ENCODE data around the gene CCBE1. TPM values are rescaled to one million over a fixed set of nuclear protein-coding genes. Genes with fewer than 3 reads are reported as not detected.
"Not testable (repeated sequence)": the region's sequence is repeated elsewhere in the genome, so short reads cannot be mapped to it uniquely, and the experiment has no call there.

Gene CCBE1
- total RNA-seq, 2 experiments from 2014 or later: 0.36 TPM; not detected in 1

DNA sequence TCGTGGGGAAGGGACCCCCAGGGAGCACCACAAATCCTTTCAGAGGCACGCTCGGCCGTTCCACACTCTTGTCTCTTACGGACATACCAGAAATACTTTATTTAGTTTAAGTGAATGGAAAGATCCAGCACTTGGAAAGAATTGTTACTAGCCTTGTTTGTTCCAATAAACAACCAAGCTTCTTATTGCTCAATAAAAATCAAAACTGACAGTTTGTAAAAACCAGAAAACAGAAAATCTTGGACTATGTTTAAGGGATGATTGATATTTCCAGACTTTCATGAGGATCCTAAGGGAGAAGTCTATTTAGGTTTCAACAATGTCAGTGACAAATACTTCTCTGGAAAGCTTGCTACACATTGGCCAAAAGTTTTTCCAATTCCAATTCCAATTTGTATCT is 31.6 kb upstream of the CCBE1 start:
- Mint-ChIP-seq H3K27me3 (peaks cover 2% of the 10 kb centered on the region), H3K4me3 (no peak overlapping the region), H3K4me1 (ENCODE audit: low read depth) (no peaks in the 10 kb centered on the region), H3K27ac (no peak overlapping the region), H3K36me3 (no peaks in the 10 kb centered on the region), H3K9me3 (no peaks in the 10 kb centered on the region)
- ChIA-PET CTCF (no interaction called here), POLR2A (no interaction called here)
- DNase-seq: no peak
- intact Hi-C loops (cut with micrococcal nuclease): no loop called here

DNA sequence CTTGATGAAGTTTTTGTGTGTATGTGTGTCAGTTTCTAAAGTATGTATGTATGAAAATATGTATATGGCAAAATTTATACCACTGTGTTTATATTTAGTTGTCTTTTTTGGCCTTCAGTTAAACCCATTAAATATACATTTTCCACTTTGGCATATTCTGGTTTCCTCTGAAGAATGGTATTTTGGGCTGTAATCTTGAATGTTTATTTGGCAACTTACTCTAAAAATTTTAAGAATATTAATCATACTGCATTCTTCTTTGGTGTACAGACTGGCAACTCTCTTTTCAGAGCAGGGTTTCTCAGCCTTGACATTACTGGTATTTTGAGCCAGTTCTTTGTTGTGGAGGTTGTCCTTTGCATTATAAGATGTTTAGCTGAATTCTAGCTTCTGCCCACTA is 27.9 kb upstream of the CCBE1 start:
- H3K4me1 Mint-ChIP-seq (ENCODE audit: low read depth): no peaks in the 10 kb centered on the region
- no peaks in the 10 kb centered on the region for H3K9me3 Mint-ChIP-seq
- intact Hi-C loops (cut with micrococcal nuclease): no loop called here
- CTCF ChIA-PET: interaction anchor here (0.6 kb wide), 1 partner anchor 1491 kb away, joined by 3 read pairs; no protein-coding TSS in a partner anchor
- no peak for DNase-seq
- POLR2A ChIA-PET: no interaction called here
- H3K27ac Mint-ChIP-seq: no peak overlapping the region
- no peak overlapping the region for H3K4me3 Mint-ChIP-seq
- no peaks in the 10 kb centered on the region for H3K36me3 Mint-ChIP-seq
- H3K27me3 Mint-ChIP-seq: peaks cover 2% of the 10 kb centered on the region

DNA sequence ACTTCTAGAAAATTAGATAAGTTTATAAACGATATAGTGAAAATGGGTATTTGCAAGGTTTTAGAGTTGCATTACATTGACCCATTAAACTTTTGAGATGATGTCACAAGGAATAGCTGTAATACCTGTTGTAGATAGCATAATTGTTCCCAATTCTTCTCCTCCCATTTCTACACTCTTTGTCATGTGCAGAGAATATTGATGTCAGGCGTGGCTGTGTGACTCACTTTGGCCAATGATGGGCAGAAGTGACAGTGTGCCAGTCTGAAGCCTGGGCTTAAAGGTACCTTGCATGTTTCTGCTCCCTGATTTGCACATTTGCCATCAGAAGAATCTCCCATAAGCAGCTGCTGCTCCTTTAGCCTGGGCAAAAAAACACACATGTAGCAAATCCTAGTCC is 26.9 kb upstream of the CCBE1 start:
- no peaks in the 10 kb centered on the region for H3K27me3 Mint-ChIP-seq
- no peaks in the 10 kb centered on the region for H3K9me3 Mint-ChIP-seq
- no peak overlapping the region for H3K4me3 Mint-ChIP-seq
- no peaks in the 10 kb centered on the region for H3K36me3 Mint-ChIP-seq
- ChIA-PET POLR2A (no interaction called here), CTCF (no interaction called here)
- H3K27ac Mint-ChIP-seq: no peak overlapping the region
- intact Hi-C loops (cut with micrococcal nuclease): no loop called here
- no peaks in the 10 kb centered on the region for H3K4me1 Mint-ChIP-seq (ENCODE audit: low read depth)
- no peak for DNase-seq

DNA sequence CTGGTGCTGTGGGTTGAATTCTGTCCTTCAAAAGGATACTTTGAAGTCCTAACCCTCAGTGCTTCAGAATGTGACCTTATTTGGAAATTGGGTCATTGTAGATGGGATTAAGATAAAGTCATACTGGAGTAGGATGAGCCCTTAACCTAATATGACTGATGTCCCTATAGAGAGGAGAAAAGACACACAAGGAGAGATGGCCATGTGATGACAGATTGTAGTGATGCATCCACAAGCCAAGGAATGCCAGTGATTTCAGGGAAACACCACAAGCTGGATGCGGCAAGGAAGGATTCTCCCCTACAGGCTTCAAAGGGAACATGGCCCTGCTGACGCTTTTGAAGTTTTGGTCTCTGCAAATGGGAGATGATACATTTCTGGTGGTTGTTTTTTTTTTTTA is 24.7 kb upstream of the CCBE1 start:
- intact Hi-C loops (cut with micrococcal nuclease): no loop called here
- Mint-ChIP-seq H3K36me3 (no peaks in the 10 kb centered on the region), H3K9me3 (no peaks in the 10 kb centered on the region), H3K4me1 (ENCODE audit: low read depth) (no peaks in the 10 kb centered on the region), H3K27me3 (no peaks in the 10 kb centered on the region), H3K27ac (no peak overlapping the region), H3K4me3 (no peak overlapping the region)
- POLR2A ChIA-PET: no interaction called here
- CTCF ChIA-PET: no interaction called here
- DNase-seq: no peak

DNA sequence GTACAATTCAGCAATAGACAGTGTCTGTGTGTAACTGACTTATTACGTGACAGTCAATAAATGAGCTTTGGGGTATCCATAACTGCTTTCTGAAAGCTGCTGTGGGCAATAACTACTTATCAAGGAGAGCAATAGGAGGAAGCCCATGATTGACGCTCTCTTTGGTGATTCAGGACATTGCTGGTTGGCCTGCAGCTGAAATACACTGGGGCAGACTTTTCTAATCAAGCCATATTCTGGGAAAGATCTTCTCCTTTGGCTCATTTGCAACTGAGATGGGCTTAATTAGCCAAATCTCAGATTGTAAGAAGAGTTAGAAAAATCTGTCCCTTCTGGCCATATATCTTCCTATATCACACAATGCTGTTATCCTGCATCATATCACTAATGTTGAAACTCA is 24.0 kb upstream of the CCBE1 start:
- ChIA-PET POLR2A (no interaction called here), CTCF (no interaction called here)
- H3K4me1 Mint-ChIP-seq (ENCODE audit: low read depth): no peaks in the 10 kb centered on the region
- H3K4me3 Mint-ChIP-seq: no peak overlapping the region
- no peak overlapping the region for H3K27ac Mint-ChIP-seq
- intact Hi-C loops (cut with micrococcal nuclease): no loop called here
- no peaks in the 10 kb centered on the region for H3K27me3 Mint-ChIP-seq
- no peaks in the 10 kb centered on the region for H3K9me3 Mint-ChIP-seq
- DNase-seq: no peak
- no peaks in the 10 kb centered on the region for H3K36me3 Mint-ChIP-seq

DNA sequence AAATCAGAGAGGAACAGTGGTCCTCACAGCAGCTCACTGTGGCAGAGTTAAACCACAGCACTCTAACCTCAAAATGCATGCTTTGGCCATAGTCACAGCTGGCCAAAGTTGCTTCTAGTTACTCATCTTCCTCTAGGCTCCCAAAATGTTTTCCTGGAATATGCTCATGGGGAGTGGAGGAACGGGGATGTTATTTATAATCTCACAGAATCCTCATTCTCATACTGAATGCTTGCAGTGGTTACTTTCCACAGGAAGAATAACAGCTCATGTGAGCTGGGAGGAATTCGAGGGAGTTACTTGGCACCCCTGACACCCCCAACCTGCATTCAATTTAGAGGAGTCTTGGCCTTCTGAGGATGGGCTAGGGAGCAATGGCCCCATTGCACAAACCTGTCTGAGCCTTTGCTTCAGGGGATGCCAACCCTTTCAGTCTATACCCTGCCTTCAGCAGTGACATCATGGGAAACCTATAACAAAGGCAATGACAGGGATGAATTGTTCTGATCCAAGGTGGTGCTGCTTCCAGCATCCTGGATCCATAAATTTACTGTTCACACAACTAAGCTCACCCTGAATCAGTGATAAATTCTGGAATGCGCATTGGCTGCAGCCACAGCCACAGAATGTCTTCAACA is 22.4 kb upstream of the CCBE1 start:
- no peak for DNase-seq
- Mint-ChIP-seq H3K36me3 (no peaks in the 10 kb centered on the region), H3K4me1 (ENCODE audit: low read depth) (no peaks in the 10 kb centered on the region), H3K9me3 (no peaks in the 10 kb centered on the region), H3K4me3 (no peak overlapping the region), H3K27ac (no peak overlapping the region), H3K27me3 (no peaks in the 10 kb centered on the region)
- intact Hi-C loops (cut with micrococcal nuclease): no loop called here
- ChIA-PET POLR2A (no interaction called here), CTCF (interaction anchor here (0.7 kb wide), 1 partner anchor 23 kb away, joined by 3 read pairs; the partner anchor contains the start of gene CCBE1)

DNA sequence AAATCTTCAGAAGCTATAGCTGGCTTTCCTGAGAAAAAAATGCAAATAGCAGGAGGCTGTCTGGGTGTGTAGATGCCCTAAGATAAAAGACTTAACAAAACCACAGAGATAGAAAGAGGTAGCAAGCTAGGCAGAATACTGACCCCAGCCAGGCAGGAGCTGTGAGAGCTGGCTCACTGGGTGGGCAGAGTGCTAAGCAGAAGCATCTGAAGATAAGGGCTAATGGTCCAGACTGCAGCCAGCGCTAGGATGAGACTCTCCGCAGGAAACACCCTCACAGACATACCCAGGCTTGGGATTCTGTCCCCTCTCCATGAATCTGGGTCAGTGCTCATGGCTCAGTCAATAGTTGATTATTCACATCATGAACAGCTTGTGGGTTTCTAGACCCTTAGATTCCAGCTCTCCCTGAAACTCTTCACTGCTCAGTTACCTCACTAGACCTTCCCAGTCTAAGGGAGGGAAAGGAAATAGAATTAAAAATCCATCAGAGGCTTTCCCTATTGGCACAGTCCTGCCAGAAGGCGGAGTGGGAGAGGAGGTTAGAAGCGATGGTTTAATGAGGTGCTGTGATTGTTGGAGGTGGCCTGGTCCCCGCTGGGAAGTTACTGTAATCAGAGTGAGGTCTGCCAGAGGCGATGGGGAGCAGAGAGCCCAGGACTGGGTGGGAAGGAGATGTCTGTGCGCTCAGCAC is 21.4 kb upstream of the CCBE1 start:
- Mint-ChIP-seq H3K27me3 (no peaks in the 10 kb centered on the region), H3K4me1 (ENCODE audit: low read depth) (no peaks in the 10 kb centered on the region), H3K27ac (no peak overlapping the region), H3K4me3 (no peak overlapping the region), H3K9me3 (no peaks in the 10 kb centered on the region), H3K36me3 (no peaks in the 10 kb centered on the region)
- ChIA-PET CTCF (interaction anchor here (0.6 kb wide), 1 partner anchor 102 kb away, joined by 3 read pairs; no protein-coding TSS in a partner anchor), POLR2A (no interaction called here)
- DNase-seq: no peak
- intact Hi-C loops (cut with micrococcal nuclease): no loop called here

DNA sequence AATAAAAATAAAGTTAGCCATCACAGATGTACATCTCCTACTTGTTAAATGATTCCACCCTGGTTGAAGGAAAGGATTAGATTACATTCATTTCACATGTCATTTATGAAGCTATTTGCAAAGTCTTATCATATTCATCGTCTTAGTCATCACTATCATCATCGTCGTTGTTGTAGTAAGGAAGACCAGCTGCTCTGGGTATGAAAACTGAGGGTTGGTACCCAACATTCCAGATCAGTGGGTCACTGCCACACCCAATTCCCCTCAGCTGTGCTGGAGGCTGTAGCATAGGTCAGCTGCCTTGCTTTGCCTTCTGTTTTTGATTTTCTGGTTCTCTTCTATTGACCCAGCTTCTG is 20.9 kb upstream of the CCBE1 start:
- Mint-ChIP-seq H3K9me3 (no peaks in the 10 kb centered on the region), H3K36me3 (no peaks in the 10 kb centered on the region), H3K27ac (no peak overlapping the region), H3K4me3 (no peak overlapping the region), H3K4me1 (ENCODE audit: low read depth) (no peaks in the 10 kb centered on the region), H3K27me3 (no peaks in the 10 kb centered on the region)
- ChIA-PET CTCF (no interaction called here), POLR2A (no interaction called here)
- no peak for DNase-seq
- intact Hi-C loops (cut with micrococcal nuclease): no loop called here

DNA sequence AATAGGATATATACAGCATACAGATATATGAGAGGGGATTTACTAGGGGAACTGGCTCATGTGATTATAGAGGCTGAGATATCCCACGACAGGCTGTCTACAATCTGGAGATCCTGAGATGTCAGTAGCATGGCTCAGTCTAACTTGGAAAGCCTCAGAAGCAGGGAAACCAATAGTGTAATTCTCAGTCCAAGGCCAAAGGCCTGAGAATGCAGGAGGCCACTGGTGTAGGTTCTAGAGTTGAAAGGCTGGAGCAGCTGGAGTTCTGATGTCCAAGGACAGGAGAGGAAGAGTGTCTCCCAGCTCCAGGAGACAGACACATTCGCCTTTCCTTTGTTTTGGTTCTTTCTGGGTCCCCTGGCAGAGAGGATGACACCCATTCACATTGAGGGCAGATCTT is 20.1 kb upstream of the CCBE1 start:
- Mint-ChIP-seq H3K9me3 (no peaks in the 10 kb centered on the region), H3K27me3 (no peaks in the 10 kb centered on the region), H3K4me3 (no peak overlapping the region), H3K27ac (no peak overlapping the region), H3K36me3 (no peaks in the 10 kb centered on the region), H3K4me1 (ENCODE audit: low read depth) (no peaks in the 10 kb centered on the region)
- CTCF ChIA-PET: interaction anchor here (0.6 kb wide), 1 partner anchor 26 kb away, joined by 3 read pairs; no protein-coding TSS in a partner anchor
- POLR2A ChIA-PET: no interaction called here
- intact Hi-C loops (cut with micrococcal nuclease): no loop called here
- no peak for DNase-seq

DNA sequence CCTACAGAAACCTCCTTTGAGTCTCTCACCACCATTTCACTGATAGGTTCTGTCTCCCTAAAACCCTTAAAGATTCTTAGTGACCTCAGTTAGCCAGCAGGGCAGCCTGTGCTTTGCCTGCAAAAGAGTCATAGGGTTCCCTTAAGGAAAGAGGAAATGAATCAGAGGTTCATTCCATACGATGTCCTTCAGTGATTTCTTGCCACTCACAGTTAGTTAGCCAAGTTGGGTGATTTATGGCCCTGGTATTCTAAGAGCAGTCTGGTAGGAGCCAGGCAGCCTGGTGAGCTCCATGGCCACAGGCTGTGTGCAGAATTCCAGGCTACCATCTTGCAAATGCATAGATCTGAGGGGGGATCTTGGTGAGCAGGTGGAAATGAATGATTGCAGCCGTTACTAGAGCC is 18.7 kb upstream of the CCBE1 start:
- no peaks in the 10 kb centered on the region for H3K9me3 Mint-ChIP-seq
- ChIA-PET POLR2A (no interaction called here), CTCF (no interaction called here)
- no peak for DNase-seq
- H3K36me3 Mint-ChIP-seq: no peaks in the 10 kb centered on the region
- H3K27ac Mint-ChIP-seq: no peak overlapping the region
- no peaks in the 10 kb centered on the region for H3K4me1 Mint-ChIP-seq (ENCODE audit: low read depth)
- no peaks in the 10 kb centered on the region for H3K27me3 Mint-ChIP-seq
- no peak overlapping the region for H3K4me3 Mint-ChIP-seq
- intact Hi-C loops (cut with micrococcal nuclease): no loop called here

DNA sequence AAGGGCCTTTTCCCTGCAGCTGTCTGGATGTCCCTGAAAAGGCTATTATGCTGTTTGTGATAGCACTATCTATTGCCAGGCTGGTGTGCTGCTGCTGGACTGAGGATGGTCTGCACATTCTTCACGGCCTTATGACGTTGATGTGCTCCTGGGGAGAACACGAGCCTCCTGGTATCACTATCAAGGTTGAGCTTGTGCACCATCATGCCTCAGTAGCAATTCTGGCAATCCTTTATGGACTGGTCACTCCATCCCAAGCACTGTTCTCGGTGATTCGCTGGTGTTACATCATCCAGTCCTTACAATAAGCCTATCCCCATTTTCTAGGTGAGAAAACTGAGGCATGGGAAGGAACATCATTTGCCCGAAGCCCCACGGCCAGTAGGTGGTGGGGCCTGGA is 18.2 kb upstream of the CCBE1 start:
- DNase-seq: no peak
- Mint-ChIP-seq H3K36me3 (no peaks in the 10 kb centered on the region), H3K27ac (no peak overlapping the region), H3K4me3 (no peak overlapping the region), H3K4me1 (ENCODE audit: low read depth) (no peaks in the 10 kb centered on the region), H3K27me3 (no peaks in the 10 kb centered on the region), H3K9me3 (no peaks in the 10 kb centered on the region)
- ChIA-PET POLR2A (no interaction called here), CTCF (no interaction called here)
- intact Hi-C loops (cut with micrococcal nuclease): no loop called here

DNA sequence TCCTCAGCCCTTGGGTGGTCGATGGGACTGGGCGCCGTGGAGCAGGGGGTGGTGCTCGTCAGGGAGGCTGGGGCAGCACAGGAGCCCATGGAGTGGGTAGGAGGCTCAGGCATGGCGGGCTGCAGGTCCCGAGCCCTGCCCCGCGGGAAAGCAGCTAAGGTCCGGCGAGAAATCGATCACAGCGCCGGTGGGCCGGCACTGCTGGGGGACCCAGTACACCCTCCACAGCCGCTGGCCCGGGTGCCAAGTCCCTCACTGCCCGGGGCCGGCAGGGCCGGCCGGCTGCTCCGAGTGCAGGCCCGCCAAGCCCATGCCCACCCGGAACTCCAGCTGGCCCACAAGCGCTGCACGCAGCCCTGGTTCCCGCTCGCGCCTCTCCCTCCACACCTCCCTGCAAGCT is 16.9 kb upstream of the CCBE1 start:
- intact Hi-C loops (cut with micrococcal nuclease); H3K36me3 Mint-ChIP-seq; H3K9me3 Mint-ChIP-seq; H3K27me3 Mint-ChIP-seq; POLR2A ChIA-PET; H3K4me1 Mint-ChIP-seq (ENCODE audit: low read depth); DNase-seq; H3K27ac Mint-ChIP-seq; H3K4me3 Mint-ChIP-seq: not testable (repeated sequence)
- CTCF ChIA-PET: interaction anchor here (1.0 kb wide), 1 partner anchor 17 kb away, joined by 3 read pairs; the partner anchor contains the start of gene CCBE1

DNA sequence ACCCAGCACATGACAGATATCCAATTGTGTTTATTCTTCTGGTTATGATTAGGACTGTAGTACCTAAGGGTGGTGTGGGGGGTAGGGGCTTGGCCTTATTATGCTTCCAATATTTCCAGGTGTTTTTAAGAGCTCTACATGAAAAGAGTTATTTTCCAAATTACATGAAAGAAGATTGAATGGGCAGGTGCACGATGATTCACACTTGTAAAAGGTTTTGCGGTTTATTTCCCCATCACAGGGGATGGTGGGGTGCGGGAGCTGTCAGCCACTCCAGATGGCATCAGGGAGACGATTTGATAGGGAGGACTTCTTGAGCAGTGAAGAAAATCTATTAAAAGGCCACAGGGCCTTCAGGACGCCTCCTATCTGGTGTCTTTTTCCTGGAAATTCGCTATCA is 15.1 kb upstream of the CCBE1 start:
- Mint-ChIP-seq H3K36me3 (no peaks in the 10 kb centered on the region), H3K27me3 (no peaks in the 10 kb centered on the region), H3K27ac (no peak overlapping the region), H3K4me1 (ENCODE audit: low read depth) (no peaks in the 10 kb centered on the region), H3K9me3 (no peaks in the 10 kb centered on the region), H3K4me3 (no peak overlapping the region)
- CTCF ChIA-PET: interaction anchor here (0.7 kb wide), 1 partner anchor 15 kb away, joined by 3 read pairs; the partner anchor contains the start of gene CCBE1
- intact Hi-C loops (cut with micrococcal nuclease): no loop called here
- POLR2A ChIA-PET: no interaction called here
- DNase-seq: no peak

Data from activated CD4-positive, alpha-beta memory T cell treated with anti-CD3 and anti-CD28 coated beads for 36 hours (primary cell).